Urothelium cell line (cell line): Measurements from ENCODE around the gene WDFY3.
"Not testable (repeated sequence)": the region's sequence is repeated elsewhere in the genome, so short reads cannot be mapped to it uniquely, and the experiment has no call there.

Source experiments
- DNase-seq: peaks from one replicate; pipeline ENCODE4 v3.0.0; 2011; ENCODE audit warnings: low spot score, mixed read lengths
- FAIRE-seq: peaks from 2 replicates; lab custom pipeline; 2011; peaks lifted over from hg19 to GRCh38; lab: Jason Lieb, UNC

WDFY3 gene

GRCh38 chr4:84727491-84727890, 239.0 kb downstream of the WDFY3 start:
- no peak for DNase-seq
- no peak for FAIRE-seq

- FAIRE-seq (no peak), DNase-seq (no peak)
Observed at GRCh38 chr4:84726356-84726755, 240.1 kb downstream of the WDFY3 start.

GRCh38 chr4:84722720-84723119, 243.8 kb downstream of the WDFY3 start:
- FAIRE-seq = no peak

GRCh38 chr4:84719115-84719514, 247.4 kb downstream of the WDFY3 start:
- DNase-seq (no peak), FAIRE-seq (no peak)

More at GRCh38 chr4:84722720-84723119, 243.8 kb downstream of the WDFY3 start:
- no peak for DNase-seq

GRCh38 chr4:84718699-84719098, 247.8 kb downstream of the WDFY3 start:
- FAIRE-seq (no peak), DNase-seq (no peak)

- no peak for DNase-seq
- no peak for FAIRE-seq
Observed at GRCh38 chr4:84710548-84710947, 255.9 kb downstream of the WDFY3 start.

- FAIRE-seq (no peak), DNase-seq (no peak)
Observed at GRCh38 chr4:84708406-84709135, 257.9 kb downstream of the WDFY3 start.

GRCh38 chr4:84706286-84706685, 260.2 kb downstream of the WDFY3 start:
- no peak for FAIRE-seq
- no peak for DNase-seq

GRCh38 chr4:84699001-84699671, 267.4 kb downstream of the WDFY3 start:
- no peak for FAIRE-seq
- no peak for DNase-seq

GRCh38 chr4:84697615-84698201, 268.8 kb downstream of the WDFY3 start:
- FAIRE-seq = no peak

GRCh38 chr4:84697159-84697558, 269.3 kb downstream of the WDFY3 start:
- FAIRE-seq (no peak), DNase-seq (no peak)

More at GRCh38 chr4:84697615-84698201, 268.8 kb downstream of the WDFY3 start:
- DNase-seq = no peak

- peak; percentile 14 for DNase-seq
Observed at GRCh38 chr4:84691800-84692199, 274.7 kb downstream of the WDFY3 start.

GRCh38 chr4:84691170-84691691, 275.3 kb downstream of the WDFY3 start:
- FAIRE-seq = peak; percentile 23
- DNase-seq = peak; percentile 84

More at GRCh38 chr4:84691800-84692199, 274.7 kb downstream of the WDFY3 start:
- FAIRE-seq = no peak

GRCh38 chr4:84690481-84690880, 276.0 kb downstream of the WDFY3 start:
- DNase-seq (no peak), FAIRE-seq (peak; percentile 40)

GRCh38 chr4:84689197-84689596, 277.3 kb downstream of the WDFY3 start:
- FAIRE-seq (no peak), DNase-seq (no peak)

GRCh38 chr4:84688605-84689004, 277.9 kb downstream of the WDFY3 start:
- DNase-seq = no peak
- no peak for FAIRE-seq

GRCh38 chr4:84685105-84685504, 281.4 kb downstream of the WDFY3 start:
- DNase-seq = no peak
- no peak for FAIRE-seq

GRCh38 chr4:84684361-84684760, 282.1 kb downstream of the WDFY3 start:
- DNase-seq (no peak), FAIRE-seq (no peak)

- FAIRE-seq = no peak
- no peak for DNase-seq
Observed at GRCh38 chr4:84683064-84683850, 283.2 kb downstream of the WDFY3 start.

- FAIRE-seq = not testable (repeated sequence)
Observed at GRCh38 chr4:84682661-84683060, 283.8 kb downstream of the WDFY3 start.

More at GRCh38 chr4:84682661-84683060, 283.8 kb downstream of the WDFY3 start:
- DNase-seq = not testable (repeated sequence)
